ENCODE measurements around the gene SLBP. TPM values are rescaled to one million over a fixed set of nuclear protein-coding genes. Genes with fewer than 3 reads are reported as not detected.
A peak's percentile ranks its signal among the peaks of the same experiment; 100 is the strongest.

The SLBP gene
- total RNA-seq, 2 donors from 2014 or later = 30.1 to 56.9 TPM

GRCh38 chr4:1726146-1726934 is 14.2 kb upstream of the SLBP start:
- TF ChIP-seq CTCF (IDR thresholded peaks at IDR 0.05) = peak; percentile 100
- peak; percentile 95 for DNase-seq
- peaks cover 12% of the 10 kb centered on the region for H3K4me1 ChIP-seq
- no peaks in the 10 kb centered on the region for H3K36me3 ChIP-seq
- H3K9ac ChIP-seq (ENCODE audit: low read depth in 2 of 2, low read length in 2 of 2) = peak overlapping the region in 1 of 2 donors; percentile 16
- no peaks in the 10 kb centered on the region for H3K27me3 ChIP-seq
- peak overlapping the region; percentile 11 for H3K27ac ChIP-seq
- intact Hi-C loops (cut with DNase I) = loop anchor here (5.0 to 10.0 kb wide), 2 partner anchors 34 to 372 kb away; no protein-coding TSS in a partner anchor
- no peaks in the 10 kb centered on the region for H3K9me3 ChIP-seq
- H3K4me3 ChIP-seq = no peak overlapping the region

GRCh38 chr4:1725521-1725920 is 13.4 kb upstream of the SLBP start:
- Histone ChIP-seq H3K9ac (ENCODE audit: low read depth in 2 of 2, low read length in 2 of 2) (no peak overlapping the region), H3K27me3 (no peaks in the 10 kb centered on the region), H3K27ac (no peak overlapping the region), H3K4me1 (peaks cover 12% of the 10 kb centered on the region), H3K36me3 (no peaks in the 10 kb centered on the region), H3K9me3 (no peaks in the 10 kb centered on the region), H3K4me3 (no peak overlapping the region)
- DNase-seq = no peak
- intact Hi-C loops (cut with DNase I) = loop anchor here (5.0 to 10.0 kb wide), 2 partner anchors 33 to 371 kb away; no protein-coding TSS in a partner anchor
- no peak for TF ChIP-seq CTCF (IDR thresholded peaks at IDR 0.05)

- Histone ChIP-seq H3K27me3 (no peaks in the 10 kb centered on the region), H3K9ac (ENCODE audit: low read depth in 2 of 2, low read length in 2 of 2) (peak overlapping the region; percentile 16 to 64), H3K4me1 (peaks cover 20% of the 10 kb centered on the region), H3K9me3 (no peaks in the 10 kb centered on the region), H3K36me3 (no peaks in the 10 kb centered on the region), H3K27ac (peak overlapping the region; percentile 72), H3K4me3 (no peak overlapping the region)
- DNase-seq = no peak
- TF ChIP-seq CTCF (IDR thresholded peaks at IDR 0.05) = no peak
- intact Hi-C loops (cut with DNase I) = loop anchor here (10.0 kb wide), 1 partner anchor 368 kb away; no protein-coding TSS in a partner anchor
Observed at GRCh38 chr4:1723131-1723801, 11.1 kb upstream of the SLBP start.

GRCh38 chr4:1722551-1723118 is 10.5 kb upstream of the SLBP start:
- intact Hi-C loops (cut with DNase I) = loop anchor here (10.0 kb wide), 1 partner anchor 368 kb away; no protein-coding TSS in a partner anchor
- H3K27me3 ChIP-seq = no peaks in the 10 kb centered on the region
- H3K9ac ChIP-seq (ENCODE audit: low read depth in 2 of 2, low read length in 2 of 2) = peak overlapping the region; percentile 57 to 64
- H3K4me1 ChIP-seq = peaks cover 20% of the 10 kb centered on the region
- no peaks in the 10 kb centered on the region for H3K9me3 ChIP-seq
- TF ChIP-seq CTCF (IDR thresholded peaks at IDR 0.05) = no peak
- H3K36me3 ChIP-seq = no peaks in the 10 kb centered on the region
- no peak for DNase-seq
- H3K4me3 ChIP-seq = peak overlapping the region; percentile 87
- peak overlapping the region; percentile 72 for H3K27ac ChIP-seq

All from colonic mucosa (tissue), 4 donors.